ENCODE measurements around the gene ARHGAP26. TPM values are rescaled to one million over a fixed set of nuclear protein-coding genes. Genes with fewer than 3 reads are reported as not detected.

The ARHGAP26 gene
- total RNA-seq, 4 donors from 2014 or later, result 11.0 to 23.3 (median 14.3) TPM

DNA sequence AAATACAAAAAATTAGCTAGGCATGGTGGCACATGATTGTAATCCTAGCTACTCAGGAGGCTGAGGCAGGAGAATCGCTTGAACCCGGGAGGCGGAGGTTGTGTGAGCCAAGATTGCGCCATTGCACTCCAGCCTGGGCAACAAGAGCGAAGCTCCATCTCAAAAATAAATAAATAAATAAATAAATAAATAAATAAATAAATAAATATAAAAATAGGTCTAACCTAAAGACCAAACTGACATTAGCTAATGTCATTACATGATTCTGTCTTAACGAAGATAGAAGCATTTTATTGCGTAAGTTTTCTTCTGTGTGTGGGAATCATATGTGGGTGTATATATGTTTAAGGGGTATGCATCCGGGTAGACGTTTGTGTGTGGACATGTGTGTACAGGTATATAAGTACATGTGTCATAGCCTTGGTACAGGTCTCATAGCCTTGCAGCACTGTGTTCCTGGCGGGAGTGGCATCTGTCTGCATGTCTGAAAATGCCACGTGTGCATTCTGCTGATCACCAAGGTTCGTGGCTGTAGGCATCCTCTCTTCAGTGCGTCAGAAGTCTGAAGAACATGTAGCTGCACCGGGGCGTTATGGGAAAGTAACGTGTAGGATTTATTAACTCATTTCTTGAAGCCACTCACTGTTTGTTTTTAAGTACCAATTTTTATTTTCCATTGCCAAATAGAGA lies 335.2 kb downstream of the ARHGAP26 start:
- 61 to 67% methylated on average over 16 of the region's 16 CpGs for WGBS, 2 donors
- DNase-seq (ENCODE audit: low spot score in 2 of 2), result no peak
- intact Hi-C loops (cut with DNase I; ENCODE audit: low total_unique reads), result no loop called here
- H3K4me3 ChIP-seq (ENCODE audit: low read depth, poor library complexity, severe bottlenecking), result no peak overlapping the region
- TF ChIP-seq, protein P1, sequence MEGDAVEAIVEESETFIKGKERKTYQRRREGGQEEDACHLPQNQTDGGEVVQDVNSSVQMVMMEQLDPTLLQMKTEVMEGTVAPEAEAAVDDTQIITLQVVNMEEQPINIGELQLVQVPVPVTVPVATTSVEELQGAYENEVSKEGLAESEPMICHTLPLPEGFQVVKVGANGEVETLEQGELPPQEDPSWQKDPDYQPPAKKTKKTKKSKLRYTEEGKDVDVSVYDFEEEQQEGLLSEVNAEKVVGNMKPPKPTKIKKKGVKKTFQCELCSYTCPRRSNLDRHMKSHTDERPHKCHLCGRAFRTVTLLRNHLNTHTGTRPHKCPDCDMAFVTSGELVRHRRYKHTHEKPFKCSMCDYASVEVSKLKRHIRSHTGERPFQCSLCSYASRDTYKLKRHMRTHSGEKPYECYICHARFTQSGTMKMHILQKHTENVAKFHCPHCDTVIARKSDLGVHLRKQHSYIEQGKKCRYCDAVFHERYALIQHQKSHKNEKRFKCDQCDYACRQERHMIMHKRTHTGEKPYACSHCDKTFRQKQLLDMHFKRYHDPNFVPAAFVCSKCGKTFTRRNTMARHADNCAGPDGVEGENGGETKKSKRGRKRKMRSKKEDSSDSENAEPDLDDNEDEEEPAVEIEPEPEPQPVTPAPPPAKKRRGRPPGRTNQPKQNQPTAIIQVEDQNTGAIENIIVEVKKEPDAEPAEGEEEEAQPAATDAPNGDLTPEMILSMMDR (IDR thresholded peaks at IDR 0.05), result no peak
- TF ChIP-seq POLR2A (IDR thresholded peaks at IDR 0.05), result no peak

- WGBS, 2 donors, result 60 to 62% methylated on average over 6 of the region's 6 CpGs
- no peak for DNase-seq (ENCODE audit: low spot score in 2 of 2)
- intact Hi-C loops (cut with DNase I; ENCODE audit: low total_unique reads), result no loop called here
- no peak for TF ChIP-seq POLR2A (IDR thresholded peaks at IDR 0.05)
- TF ChIP-seq, protein P1 (IDR thresholded peaks at IDR 0.05), result no peak
- H3K4me3 ChIP-seq (ENCODE audit: low read depth, poor library complexity, severe bottlenecking), result no peak overlapping the region
Observed at GRCh38 chr5:143106174-143106573, 336.0 kb downstream of the ARHGAP26 start.

DNA sequence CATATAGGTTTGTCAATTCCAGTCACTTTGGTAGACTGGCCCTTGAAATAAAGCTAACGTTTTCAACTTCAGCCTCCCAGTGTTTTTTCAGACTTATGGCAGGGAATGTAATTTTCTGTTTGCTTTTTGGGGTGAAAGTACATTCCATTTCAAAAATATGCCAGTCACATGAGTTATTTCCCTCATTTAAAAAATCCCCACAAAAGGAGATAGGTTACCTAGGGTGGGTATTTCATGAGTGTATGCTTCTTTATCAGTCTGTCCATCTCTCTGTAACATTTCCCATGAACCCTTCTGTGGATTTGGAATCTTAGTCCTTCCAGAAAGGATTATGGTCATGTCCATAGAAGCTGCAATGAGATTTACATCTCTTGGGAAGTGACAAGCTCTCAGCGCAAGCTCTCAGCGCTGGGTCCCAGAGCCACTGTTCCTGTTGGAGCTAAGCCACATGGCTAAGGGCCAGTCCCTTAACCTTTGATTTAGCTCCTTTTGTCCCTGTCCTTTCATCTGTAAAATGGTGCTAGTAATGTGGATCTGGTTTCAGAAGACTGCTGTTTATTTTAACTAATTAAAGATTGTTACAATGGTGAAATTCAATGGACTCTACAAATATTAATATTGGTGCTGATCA lies 338.4 kb downstream of the ARHGAP26 start:
- TF ChIP-seq, protein P1 (IDR thresholded peaks at IDR 0.05), result no peak
- no peak for TF ChIP-seq POLR2A (IDR thresholded peaks at IDR 0.05)

DNA sequence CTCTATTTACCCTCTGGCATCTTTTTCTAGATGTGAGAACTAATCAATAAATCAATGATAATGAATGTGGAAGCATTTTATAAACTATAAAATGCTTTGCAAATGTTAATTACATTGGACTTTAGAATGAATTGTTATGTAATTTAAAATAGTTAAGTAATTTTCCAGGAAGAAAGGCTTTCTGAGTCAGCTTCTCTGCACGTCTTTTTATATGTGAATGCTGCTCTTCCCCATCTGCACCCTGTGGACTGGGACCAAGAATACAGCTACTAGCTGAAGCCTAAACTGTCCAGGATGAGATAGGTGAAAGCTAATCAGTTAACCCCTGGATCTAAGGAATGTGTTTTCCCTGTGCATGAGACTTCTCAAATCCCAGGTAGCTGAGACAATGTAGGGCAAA lies 340.4 kb downstream of the ARHGAP26 start:
- no peak overlapping the region for H3K4me3 ChIP-seq (ENCODE audit: low read depth, poor library complexity, severe bottlenecking)
- TF ChIP-seq, protein P1 (IDR thresholded peaks at IDR 0.05), result no peak
- TF ChIP-seq POLR2A (IDR thresholded peaks at IDR 0.05), result no peak
- intact Hi-C loops (cut with DNase I; ENCODE audit: low total_unique reads), result no loop called here
- 32% methylated on average over 1 of the region's 1 CpG for WGBS, 2 donors
- DNase-seq (ENCODE audit: low spot score in 2 of 2), result no peak

More for the DNA sequence above, 338.4 kb downstream of the ARHGAP26 start:
- intact Hi-C loops (cut with DNase I; ENCODE audit: low total_unique reads), result no loop called here
- 67 to 75% methylated on average over 3 of the region's 3 CpGs for WGBS, 2 donors
- no peak for DNase-seq (ENCODE audit: low spot score in 2 of 2)
- H3K4me3 ChIP-seq (ENCODE audit: low read depth, poor library complexity, severe bottlenecking), result no peak overlapping the region

DNA sequence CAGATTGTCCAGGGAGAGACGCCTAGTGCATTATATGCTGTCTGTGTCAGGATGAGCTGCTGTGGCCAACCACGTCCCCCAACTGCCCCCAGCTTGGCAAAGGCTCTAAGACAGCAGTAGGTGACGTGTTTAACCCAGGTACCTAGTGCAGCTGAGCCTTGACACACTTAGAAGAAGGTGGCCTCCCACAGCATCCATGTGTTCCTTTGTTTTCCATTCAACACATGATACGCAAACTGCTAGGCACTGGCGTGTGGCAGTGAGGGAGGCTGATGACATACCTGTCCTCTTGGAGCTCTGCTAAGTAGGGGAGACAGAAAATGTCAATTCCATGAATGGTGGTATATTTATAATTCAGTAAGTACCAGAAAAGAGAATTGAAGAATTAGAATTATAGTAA lies 341.6 kb downstream of the ARHGAP26 start:
- no peak for DNase-seq (ENCODE audit: low spot score in 2 of 2)
- 86 to 89% methylated on average over 5 of the region's 5 CpGs for WGBS, 2 donors
- no peak for TF ChIP-seq POLR2A (IDR thresholded peaks at IDR 0.05)
- TF ChIP-seq, protein P1 (IDR thresholded peaks at IDR 0.05), result no peak
- intact Hi-C loops (cut with DNase I; ENCODE audit: low total_unique reads), result no loop called here
- H3K4me3 ChIP-seq (ENCODE audit: low read depth, poor library complexity, severe bottlenecking), result no peak overlapping the region

All from lower leg skin (tissue), 4 donors.